ENCODE results near the gene AK1. TPM values are rescaled to one million over a fixed set of nuclear protein-coding genes. Genes with fewer than 3 reads are reported as not detected.

The AK1 gene
- total and polyA plus RNA-seq, 2 of the 8 experiments (the other 6 are each of a cell fraction or from before 2014, with no cell fraction given), result 37.9 to 39.2 TPM

GRCh38 chr9:127903557-127904475, 26.3 kb upstream of the AK1 start:
- WGBS, 2 experiments (ENCODE audit: extremely low coverage in 1 of 2, insufficient coverage in 1 of 2, insufficient read length in 1 of 2, insufficient replicate concordance in 2 of 2, low coverage in 1 of 2, low lambda C conversion rate in 2 of 2, missing lambda C conversion rate in 1 of 2), result 61% methylated on average over 17 of the region's 17 CpGs; no CpG with 5 or more reads in 1 of the 2 experiments
- no peak for FAIRE-seq
- TF ChIP-seq EGR1 (IDR thresholded peaks at IDR 0.05; ENCODE audit: borderline replicate concordance, low read depth, low read length) (no peak), CREB1 (IDR thresholded peaks at IDR 0.05) (0 out of 2 replicates have a peak, but pooled peaks have one; percentile 34), TAF7 (optimal IDR thresholded peaks at IDR 0.05; ENCODE audit: borderline replicate concordance, low read depth, low read length) (peak; percentile 12), MAX (IDR thresholded peaks at IDR 0.05) (0 out of 2 replicates have a peak, but pooled peaks have one; percentile 15), CTCF (IDR thresholded peaks at IDR 0.05; ENCODE audit: control extremely low read depth in 1 of 3, insufficient read depth in 1 of 3, low read depth in 1 of 3, low read length in 3 of 3) (no peak), CHD1 (IDR thresholded peaks at IDR 0.05; ENCODE audit: low read depth, low read length) (no peak), SP1 (IDR thresholded peaks at IDR 0.05; ENCODE audit: low read depth, low read length) (peak; percentile 23; the same call in 1 of the 2 replicates), TCF12 (IDR thresholded peaks at IDR 0.05; ENCODE audit: low read depth, low read length) (0 out of 2 replicates have a peak, but pooled peaks have one; percentile 30)

More at GRCh38 chr9:127903557-127904475, 26.3 kb upstream of the AK1 start:
- H3K27ac ChIP-seq (ENCODE audit: low read depth, low read length), result no peak overlapping the region; the same call in 1 of the 2 replicates
- peak overlapping the region; percentile 79; the same call in 1 of the 2 replicates for H2BK5ac ChIP-seq (ENCODE audit: low read depth, low read length)
- peaks cover 2% of the 10 kb centered on the region; the same call in 1 of the 2 replicates for H3K79me1 ChIP-seq (ENCODE audit: low read depth, low read length)
- H2BK20ac ChIP-seq (ENCODE audit: low read length), result peak overlapping the region; percentile 86; the same call in 1 of the 2 replicates
- no peak overlapping the region for H3K23ac ChIP-seq (ENCODE audit: insufficient read length)
- H3K27me3 ChIP-seq (replicated peaks in 1 of 4; ENCODE audit: control insufficient read depth in 3 of 4, extremely low read depth in 1 of 4, insufficient read depth in 3 of 4, low read length in 3 of 4), result no peaks in the 10 kb centered on the region
- H3K23me2 ChIP-seq (ENCODE audit: low read depth, low read length), result peaks cover under 1% of the 10 kb centered on the region; the same call in 1 of the 2 replicates
- H3K79me2 ChIP-seq (ENCODE audit: control insufficient read depth in 1 of 2, insufficient read depth in 2 of 2, low read length in 2 of 2), result no peaks in the 10 kb centered on the region
- H2BK12ac ChIP-seq (ENCODE audit: low read depth, low read length), result no peak overlapping the region
- DNase-seq (ENCODE audit: low read depth in 1 of 2, low spot score in 2 of 2), result peak in 1 of 2 experiments; percentile 80
- H3K14ac ChIP-seq (ENCODE audit: insufficient read length), result no peak overlapping the region
- ChIA-PET CTCF (ENCODE audit: partially characterized antibody) (interaction anchor here (0.6 to 1.9 kb wide), 7 partner anchors 9 to 161 kb away, joined by 3 to 13 read pairs (median 4); no protein-coding TSS in a partner anchor), POLR2A (ENCODE audit: partially characterized antibody) (interaction anchor here (0.7 to 1.9 kb wide), 6 partner anchors 9 to 25 kb away, joined by 3 to 16 read pairs (median 3); partner anchors contain the start of gene ST6GALNAC4)
- H3K4ac ChIP-seq (replicated peaks; ENCODE audit: insufficient read length, low read depth, low read length), result no peak overlapping the region
- no peak overlapping the region for H2BK15ac ChIP-seq (ENCODE audit: low read length)
- no peaks in the 10 kb centered on the region for H3K9me3 ChIP-seq (ENCODE audit: insufficient read depth in 2 of 2, low read depth in 1 of 2, low read length in 1 of 2)
- peak overlapping the region; percentile 3 to 18; a peak in 2 of 4 replicates for H3K4me2 ChIP-seq (ENCODE audit: insufficient read depth in 1 of 2, low read depth in 2 of 2, low read length in 2 of 2)
- H3K4me1 ChIP-seq (replicated peaks in 1 of 4; ENCODE audit: control insufficient read depth in 3 of 4, insufficient read depth in 4 of 4, low read length in 3 of 4), result peaks cover 3 to 25% (median 10%) of the 10 kb centered on the region in 4 experiments
- no peak overlapping the region for H4K8ac ChIP-seq (ENCODE audit: extremely low read depth, insufficient read depth, low read length)
- H3K36me3 ChIP-seq (ENCODE audit: control insufficient read depth in 2 of 4, insufficient read depth in 4 of 4, low read length in 3 of 4), result no peaks in the 10 kb centered on the region
- peak overlapping the region; percentile 5; the same call in 1 of the 2 replicates for H2AK5ac ChIP-seq (ENCODE audit: low read depth, low read length)
- H4K91ac ChIP-seq (replicated peaks; ENCODE audit: insufficient read length, low read length), result peak overlapping the region; percentile 38
- no peak overlapping the region for H4K5ac ChIP-seq (ENCODE audit: insufficient read length, low read depth, low read length)
- H3K4me3 ChIP-seq (ENCODE audit: extremely low read depth in 1 of 4, insufficient read depth in 2 of 4, low read depth in 3 of 4, low read length in 4 of 4), result no peak overlapping the region; a peak in 1 of 8 replicates
- no peak overlapping the region for H2AFZ ChIP-seq (ENCODE audit: low read length)
- no peak overlapping the region for H3K56ac ChIP-seq (replicated peaks; ENCODE audit: insufficient read length, low read depth, low read length)
- H3K9ac ChIP-seq (replicated peaks in 1 of 4; ENCODE audit: extremely low read depth in 1 of 4, low read depth in 3 of 4, low read length in 3 of 4), result no peak overlapping the region
- peak overlapping the region; percentile 44; the same call in 1 of the 2 replicates for H3K18ac ChIP-seq (ENCODE audit: extremely low read depth, low read length)
- no peak overlapping the region for H2BK120ac ChIP-seq (replicated peaks; ENCODE audit: low read depth, low read length)
- H4K20me1 ChIP-seq (replicated peaks in 1 of 2; ENCODE audit: control insufficient read depth in 1 of 2, insufficient read depth in 2 of 2, low read length in 2 of 2), result peaks cover 0 to 1% of the 10 kb centered on the region in 2 experiments

Data from H1 (cell line).